Karpas-422 (cell line): Measurements from ENCODE around the gene PLD3. TPM values are rescaled to one million over a fixed set of nuclear protein-coding genes. Genes with fewer than 3 reads are reported as not detected.
"Not testable (repeated sequence)": the region's sequence is repeated elsewhere in the genome, so short reads cannot be mapped to it uniquely, and the experiment has no call there.

Experiments
- DNase-seq: peaks from one replicate; pipeline ENCODE4 v3.0.0-alpha.2; 2015
- H2AFZ ChIP-seq: fragments of 200-600 bp; sonication (generic); 2 replicates; pipeline ENCODE4 v1.6.1; 2014; ENCODE audit warnings: antibody characterized with exemption, low read length, mixed read lengths
- H3K27ac ChIP-seq: fragments of 200-600 bp; sonication (generic); 2 replicates; pipeline ENCODE4 v1.5.1; 2014; ENCODE audit warnings: mild to moderate bottlenecking, low read length, moderate library complexity
- H3K27me3 ChIP-seq: fragments of 200-600 bp; sonication (generic); 2 replicates; pipeline ENCODE4 v1.6.1; 2014; ENCODE audit warnings: low read length, mixed read lengths
- H3K36me3 ChIP-seq: fragments of 200-600 bp; sonication (generic); 2 replicates; pipeline ENCODE4 v1.6.1; 2014; ENCODE audit warnings: low read length, mixed read lengths; ENCODE audit not compliant: insufficient read depth
- H3K4me1 ChIP-seq: fragments of 200-600 bp; sonication (generic); 2 replicates; pipeline ENCODE4 v1.6.1; 2014; ENCODE audit warnings: mild to moderate bottlenecking, low read length, mixed read lengths
- H3K4me2 ChIP-seq: fragments of 200-600 bp; sonication (generic); 2 replicates; pipeline ENCODE4 v1.6.1; 2014; ENCODE audit warnings: low read length, low read depth, mild to moderate bottlenecking; ENCODE audit not compliant: poor library complexity, severe bottlenecking
- H3K4me3 ChIP-seq: fragments of 200-600 bp; sonication (generic); 2 replicates; pipeline ENCODE4 v1.5.1; 2014; ENCODE audit warnings: mild to moderate bottlenecking, antibody characterized with exemption, low read length, mixed read lengths
- H3K79me2 ChIP-seq: fragments of 200-600 bp; sonication (generic); 2 replicates; pipeline ENCODE4 v1.6.1; 2014; ENCODE audit warnings: mild to moderate bottlenecking, low read length, mixed read lengths
- H3K9ac ChIP-seq: fragments of 200-600 bp; sonication (generic); 2 replicates; pipeline ENCODE4 v1.6.0; 2014; ENCODE audit warnings: low read length
- H3K9me2 ChIP-seq: fragments of 200-600 bp; sonication (generic), shearing (Covaris generic); replicated peaks from 2 replicates; pipeline ENCODE4 v1.6.0; 2014; ENCODE audit warnings: mild to moderate bottlenecking, low read length, moderate library complexity; ENCODE audit not compliant: insufficient read depth
- H3K9me3 ChIP-seq: fragments of 300-700, 200-600 bp; sonication (generic); 2 replicates; pipeline ENCODE4 v1.6.1; 2014; ENCODE audit warnings: low read length, mixed read lengths
- H4K20me1 ChIP-seq: fragments of 200-600 bp; sonication (generic); 2 replicates; pipeline ENCODE4 v1.6.1; 2014; ENCODE audit warnings: mild to moderate bottlenecking, antibody characterized with exemption, low read length, low read depth; ENCODE audit not compliant: insufficient read depth
- total RNA-seq: library from RNA; depleted of rRNA; stranded (reverse); fragments of >200 nt; shearing (Covaris generic); gene quantifications from 2 replicates; pipeline ENCODE4 v1.2.3, GENCODE V29; 2014; ENCODE audit warnings: low replicate concordance

Gene PLD3
- total RNA-seq, 1 experiment from 2014 or later = 83.2 TPM

DNA sequence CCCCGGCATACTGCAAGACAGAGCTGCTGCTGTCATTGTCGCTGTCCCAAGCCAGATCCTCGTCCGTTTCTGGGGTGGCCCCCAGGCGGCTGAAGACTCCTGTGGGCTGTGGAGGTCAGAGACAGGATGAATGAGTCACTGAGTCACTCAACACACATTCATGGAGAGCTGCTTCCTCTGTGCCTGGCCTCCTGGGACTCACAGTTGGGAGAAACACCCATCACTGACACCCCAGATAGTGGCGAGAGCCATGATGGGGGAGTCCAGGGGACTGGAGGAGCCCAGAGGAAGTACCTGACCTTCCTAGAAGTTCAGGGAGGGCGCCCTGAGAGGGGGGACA, 26.3 kb upstream of the PLD3 start:
- no peak overlapping the region for H2AFZ ChIP-seq
- H3K9me2 ChIP-seq = no peaks in the 10 kb centered on the region
- DNase-seq = no peak
- no peak overlapping the region for H3K4me2 ChIP-seq
- no peaks in the 10 kb centered on the region for H3K4me1 ChIP-seq
- no peak overlapping the region for H3K4me3 ChIP-seq
- H3K9me3 ChIP-seq = no peaks in the 10 kb centered on the region
- H3K36me3 ChIP-seq = peaks cover 2% of the 10 kb centered on the region; the same call in 1 of the 2 replicates
- no peak overlapping the region for H3K27ac ChIP-seq
- H4K20me1 ChIP-seq = no peaks in the 10 kb centered on the region
- no peaks in the 10 kb centered on the region for H3K27me3 ChIP-seq
- H3K9ac ChIP-seq = no peak overlapping the region
- H3K79me2 ChIP-seq = no peaks in the 10 kb centered on the region

DNA sequence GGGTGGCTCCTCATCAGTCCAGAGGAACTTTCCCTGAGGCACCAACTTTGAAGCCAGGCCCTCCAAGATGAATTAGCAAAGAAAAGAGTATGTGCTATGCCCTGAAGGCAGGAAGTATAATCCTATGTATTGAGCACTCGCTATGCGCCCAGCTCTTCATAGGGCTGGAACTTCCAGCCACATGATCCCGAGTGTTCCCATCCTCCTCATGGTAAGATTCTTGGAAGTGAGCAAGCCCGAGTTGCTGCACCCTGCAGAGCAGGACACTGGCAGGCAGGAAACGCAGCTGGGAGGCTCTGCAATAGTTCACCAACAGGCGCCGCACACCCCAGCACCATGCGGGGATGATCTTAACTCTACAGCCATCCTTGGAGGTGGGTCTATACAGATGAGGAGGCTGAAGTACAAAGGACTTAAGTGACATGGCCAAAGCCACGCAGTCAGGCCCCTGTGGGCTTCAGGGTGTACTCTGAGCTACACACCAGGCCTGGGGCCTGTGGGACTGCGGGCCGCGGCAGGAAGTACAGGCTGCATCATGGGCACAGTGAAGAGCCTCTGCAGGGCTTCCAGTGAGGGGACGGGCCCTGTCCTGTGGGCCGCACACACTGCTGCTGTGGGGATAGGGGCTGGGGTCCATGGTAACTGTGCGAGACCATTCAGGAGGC, 25.4 kb upstream of the PLD3 start:
- Histone ChIP-seq H3K27me3 (no peaks in the 10 kb centered on the region), H3K36me3 (peaks cover 2% of the 10 kb centered on the region; the same call in 1 of the 2 replicates), H3K9ac (no peak overlapping the region), H3K9me3 (no peaks in the 10 kb centered on the region), H3K4me2 (no peak overlapping the region), H4K20me1 (no peaks in the 10 kb centered on the region), H3K79me2 (no peaks in the 10 kb centered on the region), H3K27ac (no peak overlapping the region), H3K4me3 (no peak overlapping the region), H3K4me1 (no peaks in the 10 kb centered on the region), H3K9me2 (no peaks in the 10 kb centered on the region), H2AFZ (no peak overlapping the region)
- DNase-seq = no peak

DNA sequence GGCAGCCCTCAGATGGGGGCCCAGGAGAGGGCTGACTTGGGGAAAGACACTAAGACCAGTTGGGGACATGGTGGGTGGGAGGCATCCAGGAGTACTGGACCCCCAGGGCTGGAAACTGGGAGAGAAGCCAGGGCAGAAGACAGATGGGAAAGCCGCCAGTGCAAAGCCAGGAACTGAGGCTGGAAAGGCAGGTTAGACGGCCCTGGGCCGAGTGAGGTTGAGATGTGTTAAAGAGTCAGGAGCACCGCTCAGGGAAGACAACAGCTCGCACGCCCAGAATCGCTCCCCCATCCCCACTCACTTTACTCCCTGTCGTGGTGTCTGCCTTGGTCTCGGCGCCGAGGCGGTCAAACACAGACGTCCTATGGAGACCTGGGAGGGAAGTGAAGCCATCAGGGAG, 24.8 kb upstream of the PLD3 start:
- DNase-seq = no peak
- Histone ChIP-seq H4K20me1 (no peaks in the 10 kb centered on the region), H3K4me3 (no peak overlapping the region), H3K4me2 (no peak overlapping the region), H3K79me2 (no peaks in the 10 kb centered on the region), H3K9ac (no peak overlapping the region), H3K27ac (no peak overlapping the region), H2AFZ (no peak overlapping the region), H3K4me1 (no peaks in the 10 kb centered on the region), H3K9me3 (no peaks in the 10 kb centered on the region), H3K27me3 (no peaks in the 10 kb centered on the region), H3K36me3 (peaks cover 2% of the 10 kb centered on the region; the same call in 1 of the 2 replicates), H3K9me2 (no peaks in the 10 kb centered on the region)

DNA sequence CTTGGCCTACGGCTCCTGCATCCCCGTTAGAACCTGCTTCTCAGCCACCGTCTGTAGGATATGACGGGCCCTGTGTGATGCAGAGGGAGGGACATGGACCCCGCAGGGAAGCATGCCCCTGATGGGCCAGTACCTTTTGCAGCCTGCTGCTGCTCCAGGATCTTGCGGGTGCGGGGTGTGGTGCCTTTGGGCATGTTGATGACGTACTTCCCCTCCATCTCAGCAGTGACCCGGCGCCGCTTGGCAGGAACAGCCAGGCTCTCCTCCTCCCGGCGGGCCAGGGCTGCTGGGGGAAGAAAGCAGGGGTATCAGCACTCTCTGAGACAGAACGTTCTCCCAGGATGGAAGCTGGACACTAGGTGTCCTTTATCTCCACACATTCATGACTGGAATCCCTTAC, 22.3 kb upstream of the PLD3 start:
- Histone ChIP-seq H4K20me1 (no peaks in the 10 kb centered on the region), H2AFZ (no peak overlapping the region), H3K27me3 (no peaks in the 10 kb centered on the region), H3K4me3 (no peak overlapping the region), H3K79me2 (no peaks in the 10 kb centered on the region), H3K9ac (no peak overlapping the region), H3K36me3 (peaks cover 2% of the 10 kb centered on the region; the same call in 1 of the 2 replicates), H3K9me3 (no peaks in the 10 kb centered on the region), H3K9me2 (no peaks in the 10 kb centered on the region), H3K4me2 (no peak overlapping the region), H3K4me1 (no peaks in the 10 kb centered on the region), H3K27ac (no peak overlapping the region)
- DNase-seq = no peak

DNA sequence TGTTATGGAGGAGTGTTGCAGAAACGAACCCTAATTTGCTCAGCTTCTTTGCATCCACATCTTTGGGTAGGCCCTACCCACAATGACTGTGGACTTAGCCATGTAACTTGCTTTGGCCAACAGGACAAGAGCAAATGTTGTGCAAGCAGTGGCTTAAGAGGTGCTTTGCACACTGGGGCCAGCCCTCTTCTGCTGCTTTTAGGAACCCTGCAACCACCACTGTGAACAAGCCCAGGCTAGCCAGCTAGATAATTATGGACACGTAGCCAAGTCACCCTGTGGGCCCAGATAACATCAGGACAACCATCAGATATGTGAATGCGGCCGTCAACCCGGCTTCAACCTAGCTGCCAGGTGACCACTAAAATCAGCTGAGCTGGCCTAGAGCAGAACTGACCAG, 17.4 kb upstream of the PLD3 start:
- Histone ChIP-seq H3K36me3 (peaks cover 4% of the 10 kb centered on the region; the same call in 1 of the 2 replicates), H3K27me3 (no peaks in the 10 kb centered on the region), H3K9me2 (no peaks in the 10 kb centered on the region), H3K9me3 (no peaks in the 10 kb centered on the region), H3K4me3 (no peak overlapping the region), H3K4me2 (no peak overlapping the region), H4K20me1 (no peaks in the 10 kb centered on the region), H3K4me1 (no peaks in the 10 kb centered on the region), H2AFZ (no peak overlapping the region), H3K79me2 (no peaks in the 10 kb centered on the region), H3K27ac (no peak overlapping the region), H3K9ac (no peak overlapping the region)
- DNase-seq = no peak

DNA sequence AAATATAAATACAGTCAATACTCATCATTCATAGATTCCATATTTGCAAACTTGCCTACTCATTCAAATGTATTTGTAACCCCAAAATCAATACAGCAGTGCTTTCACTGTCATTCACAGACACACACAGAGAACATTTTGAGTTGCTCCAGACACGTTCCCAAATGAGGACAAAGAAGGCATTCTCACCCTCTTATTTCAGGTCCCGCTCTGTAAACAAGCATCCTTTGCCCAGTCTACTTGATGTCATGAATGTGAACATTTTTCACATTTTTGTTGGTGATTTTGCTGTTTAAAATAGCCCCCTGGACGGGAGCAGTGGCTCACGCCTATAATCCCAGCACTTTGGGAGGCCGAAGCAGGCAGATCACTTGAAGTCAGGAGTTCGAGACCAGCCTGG, 15.8 kb upstream of the PLD3 start:
- H4K20me1 ChIP-seq = no peaks in the 10 kb centered on the region
- peaks cover 7% of the 10 kb centered on the region for H3K79me2 ChIP-seq
- no peaks in the 10 kb centered on the region for H3K9me3 ChIP-seq
- no peaks in the 10 kb centered on the region for H3K4me1 ChIP-seq
- H3K27ac ChIP-seq = no peak overlapping the region
- H3K4me2 ChIP-seq = no peak overlapping the region
- H3K4me3 ChIP-seq = no peak overlapping the region
- H3K9me2 ChIP-seq = no peaks in the 10 kb centered on the region
- no peak for DNase-seq
- no peak overlapping the region for H2AFZ ChIP-seq
- peaks cover 4% of the 10 kb centered on the region; the same call in 1 of the 2 replicates for H3K36me3 ChIP-seq
- H3K9ac ChIP-seq = no peak overlapping the region
- no peaks in the 10 kb centered on the region for H3K27me3 ChIP-seq

DNA sequence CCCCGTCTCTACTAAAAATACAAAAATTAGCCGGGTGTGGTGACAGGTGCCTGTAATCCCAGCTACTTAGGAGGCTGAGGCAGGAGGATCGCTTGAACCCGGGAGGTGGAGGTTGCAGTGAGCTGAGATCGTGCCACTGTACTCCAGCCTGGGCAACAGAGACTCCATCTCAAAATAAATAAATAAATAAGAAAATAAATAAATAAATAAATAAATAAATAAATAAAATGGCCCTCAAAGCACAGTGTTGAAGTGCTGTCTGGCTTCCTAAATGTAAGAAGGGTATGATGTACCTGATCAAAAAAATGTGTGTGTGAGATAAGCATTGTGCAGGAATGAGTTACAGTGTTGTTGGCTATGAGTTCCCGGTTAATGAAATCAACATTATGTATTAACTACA, 15.4 kb upstream of the PLD3 start:
- H3K27ac ChIP-seq, H3K4me1 ChIP-seq, H3K4me2 ChIP-seq, H3K36me3 ChIP-seq, H3K9me2 ChIP-seq, H3K27me3 ChIP-seq, DNase-seq, H3K9ac ChIP-seq, H2AFZ ChIP-seq, H4K20me1 ChIP-seq, H3K4me3 ChIP-seq, H3K9me3 ChIP-seq: not testable (repeated sequence)
- peaks cover 10% of the 10 kb centered on the region for H3K79me2 ChIP-seq

DNA sequence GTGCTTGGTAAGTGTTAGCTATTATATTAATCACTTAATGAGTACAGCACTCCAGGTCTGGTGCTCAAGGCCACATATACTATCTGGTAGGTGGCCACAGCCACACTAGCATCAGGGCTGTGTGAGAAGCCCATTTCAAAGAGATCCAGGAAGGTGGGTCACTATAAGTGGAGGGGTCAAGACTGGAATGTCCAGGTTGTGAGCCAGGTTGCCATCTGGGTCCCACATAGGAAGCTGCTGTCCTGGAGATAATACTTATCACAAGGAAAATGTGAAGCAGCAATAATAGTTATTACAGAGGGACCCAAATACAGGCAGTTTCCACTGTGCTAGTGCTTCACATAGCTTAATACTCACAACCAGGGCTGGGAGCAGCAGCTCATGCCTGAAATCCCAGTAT, 13.4 kb upstream of the PLD3 start:
- Histone ChIP-seq H3K79me2 (peaks cover 21% of the 10 kb centered on the region), H2AFZ (no peak overlapping the region), H3K4me2 (no peak overlapping the region), H3K4me1 (no peaks in the 10 kb centered on the region), H4K20me1 (no peaks in the 10 kb centered on the region), H3K4me3 (no peak overlapping the region), H3K27me3 (no peaks in the 10 kb centered on the region), H3K9ac (no peak overlapping the region), H3K9me3 (no peaks in the 10 kb centered on the region), H3K9me2 (no peaks in the 10 kb centered on the region), H3K27ac (no peak overlapping the region), H3K36me3 (peaks cover 8% of the 10 kb centered on the region; the same call in 1 of the 2 replicates)
- no peak for DNase-seq
